ENCODE results near the gene FNDC3B.
A peak's percentile ranks its signal among the peaks of the same experiment; 100 is the strongest.

FNDC3B gene

DNA sequence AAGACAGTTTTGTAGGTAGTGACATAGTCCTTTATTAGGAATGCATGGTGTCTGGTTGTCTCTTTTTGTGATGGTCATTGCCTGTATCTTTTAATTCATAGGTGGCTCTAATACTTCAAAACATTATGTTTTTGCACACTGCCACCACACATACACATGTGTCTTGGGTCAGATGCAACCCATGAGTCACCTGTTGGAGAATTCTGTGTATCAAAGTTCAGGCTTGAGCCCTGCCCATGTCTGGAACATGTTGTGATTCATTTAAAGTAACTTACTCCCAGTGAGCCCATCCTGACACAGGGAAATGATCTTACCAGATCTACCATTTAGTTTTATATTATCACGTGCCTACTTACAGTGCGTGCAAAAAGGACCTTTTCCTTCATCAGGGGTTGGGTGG is 266.2 kb downstream of the FNDC3B start:
- H3K4me3 ChIP-seq (replicated peaks; ENCODE audit: low read depth, low read length) = no peak overlapping the region
- DNase-seq (ENCODE audit: low read depth) = peak; percentile 65
- TF ChIP-seq, protein P1, sequence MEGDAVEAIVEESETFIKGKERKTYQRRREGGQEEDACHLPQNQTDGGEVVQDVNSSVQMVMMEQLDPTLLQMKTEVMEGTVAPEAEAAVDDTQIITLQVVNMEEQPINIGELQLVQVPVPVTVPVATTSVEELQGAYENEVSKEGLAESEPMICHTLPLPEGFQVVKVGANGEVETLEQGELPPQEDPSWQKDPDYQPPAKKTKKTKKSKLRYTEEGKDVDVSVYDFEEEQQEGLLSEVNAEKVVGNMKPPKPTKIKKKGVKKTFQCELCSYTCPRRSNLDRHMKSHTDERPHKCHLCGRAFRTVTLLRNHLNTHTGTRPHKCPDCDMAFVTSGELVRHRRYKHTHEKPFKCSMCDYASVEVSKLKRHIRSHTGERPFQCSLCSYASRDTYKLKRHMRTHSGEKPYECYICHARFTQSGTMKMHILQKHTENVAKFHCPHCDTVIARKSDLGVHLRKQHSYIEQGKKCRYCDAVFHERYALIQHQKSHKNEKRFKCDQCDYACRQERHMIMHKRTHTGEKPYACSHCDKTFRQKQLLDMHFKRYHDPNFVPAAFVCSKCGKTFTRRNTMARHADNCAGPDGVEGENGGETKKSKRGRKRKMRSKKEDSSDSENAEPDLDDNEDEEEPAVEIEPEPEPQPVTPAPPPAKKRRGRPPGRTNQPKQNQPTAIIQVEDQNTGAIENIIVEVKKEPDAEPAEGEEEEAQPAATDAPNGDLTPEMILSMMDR (IDR thresholded peaks at IDR 0.05; ENCODE audit: low read length, missing control alignments) = no peak

GRCh38 chr3:172305974-172306373 is 266.6 kb downstream of the FNDC3B start:
- DNase-seq (ENCODE audit: low read depth) = no peak
- TF ChIP-seq, protein P1 (IDR thresholded peaks at IDR 0.05; ENCODE audit: low read length, missing control alignments) = no peak

DNA sequence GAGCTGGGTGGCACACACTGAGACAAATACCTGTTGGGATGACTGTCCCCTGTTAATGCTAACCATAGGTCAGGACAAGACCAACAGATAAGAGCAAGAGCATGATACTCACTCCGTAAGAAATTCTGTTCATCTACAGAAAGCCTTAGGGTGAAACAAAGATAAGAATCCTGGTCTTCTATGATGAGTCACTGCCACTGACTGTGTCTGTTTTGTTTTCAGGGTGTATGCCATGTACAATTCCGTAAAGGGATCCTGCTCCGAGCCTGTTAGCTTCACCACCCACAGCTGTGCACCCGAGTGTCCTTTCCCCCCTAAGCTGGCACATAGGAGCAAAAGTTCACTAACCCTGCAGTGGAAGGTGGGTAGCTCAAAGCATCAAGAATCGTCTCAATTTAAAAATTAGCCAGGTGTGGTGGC is 267.8 kb downstream of the FNDC3B start:
- TF ChIP-seq, protein P1 (IDR thresholded peaks at IDR 0.05; ENCODE audit: low read length, missing control alignments) = no peak
- H3K4me3 ChIP-seq (replicated peaks; ENCODE audit: low read depth, low read length) = no peak overlapping the region
- DNase-seq (ENCODE audit: low read depth) = peak; percentile 54

More at GRCh38 chr3:172305974-172306373, 266.6 kb downstream of the FNDC3B start:
- no peak overlapping the region for H3K4me3 ChIP-seq (replicated peaks; ENCODE audit: low read depth, low read length)

DNA sequence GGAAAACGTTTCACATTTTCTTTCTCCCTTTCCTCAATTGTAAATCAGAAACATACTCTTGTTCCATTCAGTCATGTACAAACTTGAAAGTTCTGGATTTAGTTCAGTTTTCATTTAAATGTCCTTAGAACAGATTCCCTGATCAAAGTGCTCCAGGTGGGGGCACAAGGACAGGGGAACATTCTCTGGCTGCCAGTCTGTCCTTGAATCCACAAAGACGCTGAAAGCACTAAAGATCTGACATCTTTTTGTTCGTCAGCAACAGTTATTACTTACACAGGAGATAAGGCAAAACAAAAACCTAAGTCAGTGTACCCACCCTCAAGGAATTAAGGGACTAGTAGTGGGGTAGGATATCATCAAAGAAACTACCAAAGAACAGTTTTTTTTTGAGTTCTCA is 269.7 kb downstream of the FNDC3B start:
- no peak for DNase-seq (ENCODE audit: low read depth)
- TF ChIP-seq, protein P1 (IDR thresholded peaks at IDR 0.05; ENCODE audit: low read length, missing control alignments) = no peak
- no peak overlapping the region for H3K4me3 ChIP-seq (replicated peaks; ENCODE audit: low read depth, low read length)

- TF ChIP-seq, protein P1 (IDR thresholded peaks at IDR 0.05; ENCODE audit: low read length, missing control alignments) = no peak
- H3K4me3 ChIP-seq (replicated peaks; ENCODE audit: low read depth, low read length) = no peak overlapping the region
These were observed 270.5 kb downstream of the FNDC3B start for GRCh38 chr3:172309741-172310427.

DNA sequence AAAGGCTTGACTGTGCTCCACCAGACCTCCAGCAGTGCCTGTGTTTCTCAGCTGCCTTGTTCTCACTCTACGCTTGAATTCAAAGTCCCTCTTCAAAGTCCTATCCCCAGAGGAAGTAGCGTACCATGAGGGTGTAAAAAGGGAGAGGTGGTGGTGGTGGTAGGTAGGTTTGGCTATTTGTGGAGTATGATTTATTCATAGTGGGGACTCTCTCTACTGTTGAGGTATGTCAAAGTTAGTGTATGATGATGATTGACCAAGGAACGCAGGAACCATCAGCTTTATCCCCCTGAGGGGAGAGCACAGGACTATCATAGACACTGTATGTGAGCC is 271.0 kb downstream of the FNDC3B start:
- no peak for DNase-seq (ENCODE audit: low read depth)
- H3K4me3 ChIP-seq (replicated peaks; ENCODE audit: low read depth, low read length) = no peak overlapping the region
- TF ChIP-seq, protein P1 (IDR thresholded peaks at IDR 0.05; ENCODE audit: low read length, missing control alignments) = no peak

More at GRCh38 chr3:172309741-172310427, 270.5 kb downstream of the FNDC3B start:
- no peak for DNase-seq (ENCODE audit: low read depth)

DNA sequence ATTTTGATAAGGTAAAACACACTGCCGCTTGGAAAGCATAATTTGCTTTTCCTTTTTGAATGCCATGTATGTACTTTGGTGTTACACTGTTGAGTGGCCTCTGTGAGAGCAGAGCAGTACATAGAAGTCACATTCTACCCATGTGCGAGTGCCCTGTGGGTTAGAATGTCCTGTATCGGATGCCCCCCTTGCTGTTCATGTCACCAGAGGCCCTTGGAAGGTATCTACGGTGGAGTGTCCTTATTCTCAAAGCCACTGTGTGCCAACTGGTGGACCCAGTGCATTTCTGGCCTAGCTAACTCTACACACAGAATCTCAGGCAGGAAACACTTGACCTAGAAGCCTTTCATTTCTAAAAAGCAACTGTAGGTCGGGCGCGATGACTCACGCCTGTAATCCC is 271.8 kb downstream of the FNDC3B start:
- H3K4me3 ChIP-seq (replicated peaks; ENCODE audit: low read depth, low read length) = no peak overlapping the region
- TF ChIP-seq, protein P1 (IDR thresholded peaks at IDR 0.05; ENCODE audit: low read length, missing control alignments) = no peak
- DNase-seq (ENCODE audit: low read depth) = no peak
